NB4 (cell line): Measurements from ENCODE around the gene DIS3L.

Experiments used
- CTCF ChIP-seq: IDR thresholded peaks from one replicate; pipeline ENCODE4 v1.5.1; 2012; ENCODE audit warnings: low read depth, low read length
- MAX ChIP-seq: IDR thresholded peaks from 2 replicates; pipeline ENCODE4 v1.6.1; 2011; ENCODE audit warnings: low read depth, low read length
- MYC ChIP-seq: IDR thresholded peaks from 2 replicates; pipeline ENCODE4 v1.6.1; 2011; ENCODE audit warnings: low read depth, low read length
- POLR2A ChIP-seq: IDR thresholded peaks from 2 replicates; pipeline ENCODE4 v1.6.1; 2011; ENCODE audit warnings: mild to moderate bottlenecking; ENCODE audit not compliant: insufficient read length; ENCODE audit errors: extremely low read depth

DNA sequence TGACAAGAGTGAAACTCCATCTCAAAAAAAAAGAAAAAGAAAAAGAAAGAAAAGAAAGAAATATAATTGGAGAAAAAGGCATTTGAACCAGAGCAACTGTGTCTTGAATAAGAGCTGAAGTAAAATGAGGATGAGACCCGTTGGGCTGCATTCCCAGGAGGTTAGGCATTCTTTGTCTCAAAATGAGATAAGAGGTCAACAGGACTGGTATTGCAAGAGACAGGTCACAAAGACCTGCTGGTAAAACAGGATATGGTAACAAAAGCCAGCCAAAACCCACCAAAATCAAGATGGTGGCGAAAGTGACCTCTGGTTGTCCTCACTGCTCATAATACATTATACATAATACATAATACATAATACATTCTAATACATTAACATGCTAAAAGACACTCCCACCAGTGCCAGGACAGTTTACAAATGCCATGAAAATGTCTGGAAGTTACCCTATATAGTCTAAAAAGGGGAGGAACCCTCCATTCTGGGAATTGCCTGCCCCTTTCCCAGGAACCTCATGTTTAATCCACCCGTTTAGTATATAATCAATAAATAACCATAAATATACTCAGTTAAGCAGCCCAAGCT, 71.7 kb downstream of the DIS3L start:
- TF ChIP-seq POLR2A (no peak), CTCF (no peak), MAX (no peak), MYC (no peak)
